GM15510 (cell line): Measurements from ENCODE around the gene BMP8A.

Source experiments
- POLR2A ChIP-seq: IDR thresholded peaks from 3 replicates; pipeline ENCODE4 v1.6.1; 2011; ENCODE audit warnings: borderline replicate concordance; ENCODE audit not compliant: insufficient read length; ENCODE audit errors: extremely low read depth

The BMP8A gene

GRCh38 chr1:39478126-39478915 is 13.1 kb upstream of the BMP8A start:
- TF ChIP-seq POLR2A = no peak

- TF ChIP-seq POLR2A = no peak
These were observed 10.1 kb upstream of the BMP8A start for GRCh38 chr1:39481289-39481688.

GRCh38 chr1:39483276-39483675 is 8.2 kb upstream of the BMP8A start:
- TF ChIP-seq POLR2A = no peak

GRCh38 chr1:39484564-39484963 is 6.9 kb upstream of the BMP8A start:
- no peak for TF ChIP-seq POLR2A

GRCh38 chr1:39485046-39485803 is 6.2 kb upstream of the BMP8A start:
- no peak for TF ChIP-seq POLR2A

- TF ChIP-seq POLR2A = no peak
These were observed 3.4 kb upstream of the BMP8A start for GRCh38 chr1:39488012-39488545.

- TF ChIP-seq POLR2A = no peak
These were observed 2.5 kb upstream of the BMP8A start for GRCh38 chr1:39488793-39489566.

GRCh38 chr1:39489567-39490239 is 1.7 kb upstream of the BMP8A start:
- no peak for TF ChIP-seq POLR2A

- no peak for TF ChIP-seq POLR2A
These were observed 765 bp upstream of the BMP8A start for GRCh38 chr1:39490596-39491145.

GRCh38 chr1:39494671-39495410 is 3.4 kb downstream of the BMP8A start:
- no peak for TF ChIP-seq POLR2A

GRCh38 chr1:39497585-39497984 is 6.1 kb downstream of the BMP8A start:
- TF ChIP-seq POLR2A = no peak

GRCh38 chr1:39499668-39500067 is 8.2 kb downstream of the BMP8A start:
- TF ChIP-seq POLR2A = no peak

GRCh38 chr1:39500862-39501389 is 9.5 kb downstream of the BMP8A start:
- no peak for TF ChIP-seq POLR2A

- no peak for TF ChIP-seq POLR2A
These were observed 10.2 kb downstream of the BMP8A start for GRCh38 chr1:39501666-39502065.

- TF ChIP-seq POLR2A = no peak
These were observed 13.9 kb downstream of the BMP8A start for GRCh38 chr1:39505289-39505688.
